RPMI8226 (cell line): ENCODE data around the gene RASAL1.
A peak's percentile ranks its signal among the peaks of the same experiment; 100 is the strongest.

ENCODE experiments used
- DNase-seq: peaks from one replicate; pipeline ENCODE4 v3.0.0-alpha.2; 2015

Gene RASAL1

DNA sequence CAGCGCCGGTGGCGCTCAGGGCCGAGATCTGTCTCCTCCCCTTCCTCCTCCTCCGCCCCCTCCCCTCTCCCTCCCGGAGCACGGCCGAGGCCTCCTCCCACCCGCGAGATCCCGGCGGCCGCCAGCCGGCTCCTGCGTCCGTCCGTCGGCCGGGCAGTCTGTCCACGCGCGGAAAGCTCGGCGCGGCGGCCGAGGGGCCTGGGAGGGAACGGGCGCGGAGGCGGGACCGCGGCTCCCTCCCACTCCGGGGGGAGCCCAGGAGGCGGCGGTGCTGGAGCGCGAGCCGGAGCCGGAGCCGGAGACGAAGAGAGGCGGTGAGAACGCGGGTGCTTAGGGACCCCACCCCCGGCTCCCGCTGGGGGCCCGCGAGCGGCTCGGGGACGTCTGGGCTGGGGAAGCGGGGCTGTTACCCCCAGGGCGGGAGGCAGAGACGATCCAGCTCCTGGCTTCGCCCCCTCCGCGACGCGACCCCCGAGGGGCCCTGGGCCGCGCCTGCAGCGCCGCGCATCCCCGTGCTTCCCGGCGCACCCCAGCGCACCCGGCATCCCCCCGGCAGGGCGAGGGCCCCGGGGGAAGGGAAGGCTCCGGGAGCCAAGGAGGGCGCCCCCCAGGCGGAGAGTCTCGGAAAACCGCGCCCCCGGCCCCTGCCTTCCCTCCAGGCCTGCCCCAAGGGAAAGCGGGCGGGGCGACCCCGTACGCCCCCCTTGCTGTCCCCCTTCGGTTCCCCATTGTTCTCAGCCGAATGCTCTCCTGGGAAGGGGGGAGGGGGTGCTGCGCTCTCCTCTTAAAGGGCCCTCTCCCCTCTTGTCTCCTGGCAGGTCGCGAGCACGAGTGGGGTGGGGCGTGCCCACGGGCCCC lies 78.7 kb downstream of the RASAL1 start, which contains the start of gene DTX1:
Gene DTX1 (plus strand): TSS at position 100 of the 858 bp plus-strand sequence. CDS start 1,463 bp downstream, outside the sequence.
- no peak for DNase-seq

DNA sequence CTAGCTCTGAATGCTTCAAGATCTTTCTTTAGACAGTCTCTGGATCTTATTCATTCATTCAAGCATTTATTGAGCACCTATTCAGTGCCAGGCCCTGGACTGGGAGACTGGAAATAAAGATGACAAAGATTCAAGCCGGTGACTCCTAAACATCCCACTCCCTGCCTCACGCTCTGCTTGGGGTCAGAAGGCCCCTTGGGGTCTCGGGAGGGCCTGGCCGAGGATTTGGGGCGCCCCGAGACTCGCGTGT lies 79.3 kb downstream of the RASAL1 start:
- no peak for DNase-seq

DNA sequence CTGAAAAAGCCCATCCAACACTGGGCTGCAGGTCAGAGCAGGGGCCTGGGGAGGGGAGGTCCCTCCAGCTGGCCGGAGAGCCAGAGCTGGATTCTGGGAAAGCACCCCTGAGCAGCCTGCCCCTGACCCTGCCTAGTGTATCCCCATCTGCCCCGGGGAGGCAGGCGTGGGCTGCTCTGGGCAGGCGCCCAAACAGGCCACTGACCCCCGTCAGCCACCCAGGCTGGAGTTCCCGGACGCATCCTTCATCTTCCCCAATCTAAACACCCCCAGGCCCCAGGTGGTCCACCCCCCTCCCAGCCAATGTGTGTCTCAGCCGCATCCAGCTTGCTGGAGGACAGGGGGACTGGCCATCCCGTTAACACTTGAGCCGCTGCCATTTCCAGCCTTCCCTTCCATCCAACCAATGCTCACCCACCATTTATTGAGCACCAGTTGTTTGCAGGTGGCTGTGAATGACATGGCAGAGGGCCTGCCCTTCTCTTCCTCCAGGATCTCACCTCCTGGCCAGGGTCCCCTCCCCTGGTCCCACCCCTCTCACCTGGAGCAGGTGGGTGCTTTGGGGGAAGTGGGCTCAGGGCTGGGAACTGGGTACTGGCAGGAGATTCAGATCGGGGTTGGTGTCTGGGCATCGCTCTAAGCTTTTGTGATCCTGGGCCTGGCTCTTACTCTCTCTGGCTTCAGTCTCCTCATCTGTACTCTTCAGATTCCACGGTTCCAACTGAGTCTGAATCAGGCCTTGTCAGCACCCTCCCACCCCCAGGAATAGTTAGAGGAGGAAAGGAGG lies 79.8 kb downstream of the RASAL1 start:
- DNase-seq, result no peak

DNA sequence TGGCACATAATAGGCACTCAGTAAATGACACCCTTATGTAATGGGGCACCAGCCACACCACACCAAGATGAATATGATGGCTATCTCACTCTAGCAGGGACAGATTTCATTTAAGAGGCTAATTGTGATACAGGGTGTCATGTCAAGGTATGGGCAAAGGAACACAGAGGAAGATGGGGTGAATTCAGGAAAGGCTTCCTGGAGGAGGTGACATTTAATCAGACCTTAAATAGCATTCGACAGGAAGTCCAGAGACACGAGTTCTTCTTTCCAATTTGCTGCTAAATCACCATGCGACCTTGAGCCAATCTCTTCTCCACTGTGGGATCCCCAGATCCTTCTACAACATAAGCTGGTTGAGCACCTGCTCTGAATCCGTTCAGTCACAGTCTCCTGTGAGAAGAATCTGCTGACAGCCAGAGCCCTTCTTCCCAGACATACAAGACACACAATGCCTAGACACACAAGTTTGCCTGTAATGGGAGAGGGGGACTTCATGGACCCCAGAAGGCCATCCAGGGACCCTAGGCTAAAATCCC lies 80.5 kb downstream of the RASAL1 start:
- no peak for DNase-seq

DNA sequence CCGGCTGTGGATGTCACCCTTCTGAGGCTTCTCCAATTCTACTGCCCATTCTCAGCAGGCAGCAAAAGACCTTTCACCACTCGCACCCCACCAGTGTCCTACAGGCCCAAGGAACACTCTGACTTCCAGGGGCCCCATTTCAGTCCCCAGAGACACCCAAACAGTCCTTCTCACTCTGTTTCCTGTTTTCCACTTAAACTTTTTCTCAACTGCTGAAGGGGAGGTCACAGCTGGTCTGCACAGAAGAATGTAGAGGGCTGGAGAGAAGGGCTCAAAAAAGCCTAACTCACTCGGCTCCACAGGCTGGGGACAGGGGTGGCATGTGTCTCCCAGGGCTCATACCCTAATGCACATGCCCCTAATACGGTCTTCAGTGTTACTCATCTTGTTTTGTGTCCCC lies 83.2 kb downstream of the RASAL1 start:
- DNase-seq, result no peak

DNA sequence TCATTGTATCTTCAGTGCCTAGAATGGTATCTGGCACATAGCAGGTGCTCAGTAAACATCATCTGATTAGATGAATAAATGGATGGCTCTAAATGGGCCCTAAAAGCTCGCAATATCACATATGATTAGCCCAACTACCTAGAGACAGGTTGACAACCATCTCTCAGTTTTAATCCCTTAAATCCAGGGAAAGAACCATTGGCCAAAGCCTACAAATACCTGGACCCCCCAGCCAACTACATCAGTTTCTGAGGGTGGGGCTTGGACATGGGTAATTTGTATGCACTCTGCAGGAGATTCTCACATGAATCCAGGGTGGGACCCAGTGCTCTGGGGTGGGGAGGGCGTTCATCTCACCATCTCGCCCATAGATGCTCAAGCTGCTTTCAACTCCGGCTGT lies 83.8 kb downstream of the RASAL1 start:
- no peak for DNase-seq

DNA sequence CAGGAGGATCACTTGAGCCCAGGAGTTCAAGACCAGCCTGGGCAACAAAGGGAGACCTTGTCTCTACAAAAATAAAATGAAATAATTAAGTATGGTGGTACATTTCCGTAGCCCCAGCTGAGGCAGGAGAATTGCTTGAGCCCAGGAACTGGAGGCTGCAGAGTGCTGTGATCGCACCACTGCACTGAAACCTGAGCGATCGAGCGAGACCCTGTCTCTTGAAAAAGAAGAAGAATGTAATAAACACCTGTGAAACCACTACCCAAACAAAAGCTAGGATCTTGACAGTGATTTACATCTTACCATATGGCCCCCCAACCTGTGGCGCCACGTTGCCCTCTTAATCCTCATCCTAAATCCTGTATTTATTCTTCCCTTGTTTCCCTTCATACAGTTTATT lies 84.8 kb downstream of the RASAL1 start:
- no peak for DNase-seq

DNA sequence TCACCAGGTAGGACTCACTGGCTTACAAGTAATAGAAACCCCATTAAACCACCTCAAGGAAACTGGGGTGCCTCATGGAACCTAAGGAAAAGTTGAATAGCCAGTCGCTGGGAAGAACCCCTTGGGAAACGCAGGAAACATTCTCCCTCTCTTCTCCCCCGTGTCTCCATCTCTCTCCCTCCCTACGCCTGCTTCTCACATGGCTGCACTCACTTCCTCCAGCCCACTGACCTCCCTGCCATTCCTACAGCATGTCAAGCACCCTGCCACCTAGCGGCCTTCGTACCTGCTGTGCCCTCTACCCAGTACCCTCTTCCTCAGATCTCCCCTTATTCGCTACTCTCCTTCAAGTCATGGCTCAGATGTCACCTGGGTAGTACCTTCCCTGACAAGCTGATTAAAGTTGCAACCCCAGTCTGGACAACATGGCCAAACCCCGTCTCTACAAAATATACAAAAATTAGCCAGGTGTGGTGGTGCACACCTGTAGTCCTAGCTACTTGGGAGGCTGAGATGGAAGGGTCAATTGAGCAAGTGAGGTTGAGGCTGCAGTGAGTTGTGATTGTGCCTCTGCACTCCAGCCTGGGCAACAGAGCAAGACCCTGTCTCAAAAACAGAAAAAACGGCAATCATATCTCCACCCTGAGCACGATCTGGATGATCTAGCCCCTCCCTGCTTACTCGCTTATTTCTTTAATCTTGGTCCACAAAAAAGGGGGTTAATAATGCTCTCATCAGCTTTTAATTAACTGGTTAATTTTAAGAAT lies 85.4 kb downstream of the RASAL1 start:
- DNase-seq, result peak; percentile 70
